Glomerular visceral epithelial cell (primary cell): ENCODE measurements around the gene ELFN1.

Experiments
- DNase-seq: peaks from one replicate; pipeline ENCODE4 v3.0.0-alpha.2; 2016; ENCODE audit errors: extremely low spot score

The ELFN1 gene

DNA sequence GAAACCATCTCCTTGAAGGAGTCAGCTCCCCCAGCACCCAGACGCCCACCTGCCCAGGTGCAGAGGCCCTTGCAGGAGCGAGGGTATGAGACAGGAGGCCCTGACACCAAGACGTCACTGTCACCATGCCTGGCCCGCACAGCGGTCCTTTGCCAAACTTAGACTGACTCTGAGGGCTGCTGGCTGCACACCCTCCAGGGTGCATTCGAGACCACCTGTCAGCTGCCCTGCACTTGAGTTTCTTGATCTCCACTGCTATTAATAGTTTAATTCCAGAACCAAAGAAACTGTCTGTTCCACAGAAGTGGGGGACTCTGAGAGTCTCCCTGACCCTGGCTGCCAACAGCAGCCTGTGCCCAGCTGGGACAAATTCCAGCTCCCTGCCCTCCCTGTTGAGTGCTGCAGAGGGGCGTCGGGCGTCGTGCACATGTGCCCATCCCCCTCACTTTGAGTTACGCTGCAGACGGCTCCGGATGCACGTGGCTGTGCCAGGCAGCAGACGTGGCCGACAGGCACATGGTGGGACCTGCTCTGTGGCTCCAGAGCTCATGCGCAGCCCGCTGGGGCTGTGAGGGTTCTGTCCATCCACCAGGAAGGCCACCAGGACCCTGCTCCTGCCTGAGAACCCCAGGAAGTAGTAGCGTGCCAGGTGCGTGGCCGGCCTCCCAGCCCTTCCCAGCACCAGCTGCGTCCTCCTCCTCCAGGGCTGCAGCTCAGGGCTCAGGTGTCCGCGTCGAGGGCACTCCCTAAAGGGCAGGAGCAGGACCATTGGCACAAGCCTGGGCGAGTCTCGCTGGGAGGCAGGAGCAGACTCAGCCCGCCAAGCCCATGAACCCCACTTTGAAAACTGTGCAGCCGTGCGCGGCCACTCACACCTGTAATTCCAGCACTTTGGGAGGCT is 24.8 kb downstream of the ELFN1 start:
- DNase-seq = no peak

DNA sequence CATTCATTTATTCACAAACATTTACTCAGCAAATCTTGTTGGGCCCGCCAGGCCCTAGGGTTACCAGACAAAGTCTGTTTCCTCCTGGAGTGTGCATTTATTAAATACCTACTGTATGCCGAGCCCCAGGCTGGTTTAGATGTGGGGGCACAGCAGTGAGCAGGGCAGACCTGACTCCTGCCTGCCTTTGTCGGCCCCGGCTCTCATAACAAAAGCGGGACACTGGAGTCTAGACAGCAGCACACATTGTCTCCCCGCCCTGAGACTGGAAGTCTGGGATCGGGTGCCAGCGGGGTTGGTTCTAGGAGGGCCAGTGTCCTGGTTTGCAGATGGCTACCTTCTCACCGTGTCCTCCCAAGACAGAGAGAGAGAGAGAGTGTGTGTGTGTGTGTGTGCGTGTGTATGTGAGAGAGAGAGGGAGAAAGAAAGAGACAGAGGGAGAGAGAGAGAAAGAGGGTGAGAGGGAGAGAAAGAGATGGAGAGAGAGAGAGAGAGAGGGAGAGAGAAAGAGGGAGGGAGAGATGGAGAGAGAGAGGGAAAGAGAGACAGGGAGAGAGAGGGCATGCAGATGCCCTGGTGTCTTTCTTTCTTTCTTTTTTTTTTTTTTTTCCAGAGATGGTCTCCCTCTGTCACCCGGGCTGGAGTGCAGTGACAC is 25.9 kb downstream of the ELFN1 start:
- no peak for DNase-seq

DNA sequence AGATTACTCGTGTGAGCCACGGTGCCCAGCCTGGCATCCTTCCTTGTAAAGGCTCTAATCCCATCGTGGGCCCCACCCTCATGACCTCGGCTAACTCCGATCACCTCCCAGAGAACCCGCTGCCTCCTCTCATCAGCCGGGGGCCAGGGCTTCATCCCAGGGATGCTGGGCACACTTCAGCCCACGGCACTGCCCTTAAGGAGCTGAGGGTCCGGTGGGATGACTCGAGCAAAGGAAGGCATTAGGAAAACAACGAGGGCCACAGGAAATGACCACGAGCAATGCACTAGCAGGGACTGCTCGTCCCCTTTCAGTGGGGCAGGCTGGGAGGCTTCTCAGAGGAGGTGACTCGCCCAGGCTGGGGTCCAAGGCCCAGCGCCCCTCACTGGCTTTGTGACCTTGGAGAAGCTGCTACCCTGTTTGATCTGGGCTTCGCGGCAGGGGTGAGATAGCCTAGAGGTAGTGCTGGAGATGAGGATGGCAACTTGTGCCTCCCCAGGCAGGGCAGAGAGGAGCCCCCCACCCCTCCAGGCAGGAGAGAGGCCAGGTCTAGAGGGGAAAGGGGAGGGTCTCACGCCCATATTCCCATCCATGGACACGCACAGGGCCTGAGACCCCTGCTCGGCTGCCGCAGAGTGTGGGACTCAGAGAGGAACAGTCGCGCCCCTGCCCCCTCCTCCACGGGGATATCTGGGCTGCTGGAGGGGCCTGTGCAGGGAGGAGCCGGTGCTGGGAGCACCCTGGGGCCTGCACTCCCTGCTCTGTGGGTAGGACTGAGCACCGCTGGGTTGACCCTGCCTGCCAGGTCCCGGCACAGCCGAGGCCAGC is 26.8 kb downstream of the ELFN1 start:
- no peak for DNase-seq

DNA sequence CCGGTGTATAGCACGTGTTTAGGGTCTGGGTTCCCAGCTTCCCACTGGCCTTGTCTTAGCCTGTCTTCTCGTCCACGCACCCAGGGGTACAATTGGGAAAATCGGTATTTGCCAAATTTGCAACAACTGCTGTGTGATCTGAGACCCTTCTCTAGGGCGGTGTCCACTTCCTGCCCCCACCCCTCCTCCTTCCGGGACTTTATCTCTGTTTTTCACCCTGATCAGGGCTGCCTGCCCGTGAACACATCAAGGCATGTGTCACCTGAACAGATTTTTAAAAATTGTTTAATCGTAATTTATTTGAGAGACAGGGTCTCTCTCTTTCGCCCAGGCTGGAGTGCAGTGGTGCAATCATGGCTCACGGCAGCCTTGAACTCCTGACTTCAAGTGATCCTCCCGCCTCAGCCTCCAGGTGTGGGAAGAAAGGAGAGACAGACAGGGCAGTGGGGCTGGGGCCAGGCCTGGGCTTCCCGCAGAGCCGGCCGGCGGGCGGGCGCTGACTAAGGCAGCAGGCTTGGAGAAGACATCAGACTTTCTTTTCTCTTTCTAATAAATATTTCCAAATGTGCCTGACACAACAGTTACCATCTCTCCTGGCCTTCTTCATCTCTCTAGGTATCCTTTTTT is 27.5 kb downstream of the ELFN1 start:
- DNase-seq = no peak

DNA sequence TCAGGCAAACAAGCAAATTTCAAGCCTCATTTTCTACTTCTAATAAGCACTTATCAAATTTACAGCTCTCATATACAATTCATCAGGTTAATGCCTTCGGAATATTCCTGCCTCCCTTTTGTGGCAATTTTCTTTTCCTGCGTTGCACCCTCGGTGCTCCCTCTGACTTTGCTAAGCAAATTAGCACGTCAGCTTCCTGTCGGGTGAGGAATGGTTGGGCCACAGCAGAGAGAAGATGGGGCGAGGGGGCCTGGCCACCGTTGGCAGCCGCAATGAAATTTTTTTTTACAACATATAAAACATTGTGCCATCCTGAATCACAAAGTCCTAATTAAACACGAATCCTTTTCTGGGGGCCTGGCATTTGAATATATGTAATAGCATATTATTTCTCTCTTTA is 28.1 kb downstream of the ELFN1 start:
- DNase-seq = no peak

DNA sequence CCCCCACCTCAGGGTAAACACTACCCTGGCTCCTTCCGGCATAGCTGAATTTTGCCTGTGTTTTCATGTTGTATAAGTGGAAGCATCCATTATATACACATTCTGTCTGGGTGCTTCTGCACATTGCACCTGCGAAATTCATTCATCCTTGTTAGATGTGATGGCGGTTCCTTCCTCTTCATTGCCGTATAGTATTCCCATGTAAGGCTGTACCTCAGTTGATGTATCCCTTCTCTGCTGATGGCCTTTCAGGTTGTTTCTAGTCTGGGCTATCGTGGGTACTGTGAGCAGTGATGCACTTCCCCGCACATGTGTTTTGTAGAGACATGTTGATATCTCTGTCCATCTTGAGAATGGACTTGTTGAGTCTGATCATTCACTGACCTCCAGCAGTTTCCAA is 28.9 kb downstream of the ELFN1 start:
- no peak for DNase-seq

DNA sequence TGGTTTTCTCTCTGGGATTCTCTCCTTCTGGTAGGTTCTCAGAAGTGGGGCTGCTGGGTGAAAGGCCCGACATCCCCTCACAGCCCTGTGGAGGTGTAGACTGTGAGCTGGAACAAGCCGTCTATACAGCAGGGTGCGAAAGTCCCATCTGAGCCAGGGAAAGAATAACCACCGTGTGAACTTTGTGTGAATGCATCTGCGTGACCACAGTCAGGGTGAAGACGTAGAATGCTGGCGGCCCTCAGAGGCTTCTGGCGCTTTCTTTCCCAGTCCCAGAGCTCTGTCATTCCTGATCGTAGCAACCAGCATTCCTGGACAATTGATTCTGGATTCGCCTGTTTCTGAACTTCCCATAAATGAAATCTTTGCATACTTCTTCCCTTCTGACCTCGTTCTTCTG is 30.0 kb downstream of the ELFN1 start:
- no peak for DNase-seq

DNA sequence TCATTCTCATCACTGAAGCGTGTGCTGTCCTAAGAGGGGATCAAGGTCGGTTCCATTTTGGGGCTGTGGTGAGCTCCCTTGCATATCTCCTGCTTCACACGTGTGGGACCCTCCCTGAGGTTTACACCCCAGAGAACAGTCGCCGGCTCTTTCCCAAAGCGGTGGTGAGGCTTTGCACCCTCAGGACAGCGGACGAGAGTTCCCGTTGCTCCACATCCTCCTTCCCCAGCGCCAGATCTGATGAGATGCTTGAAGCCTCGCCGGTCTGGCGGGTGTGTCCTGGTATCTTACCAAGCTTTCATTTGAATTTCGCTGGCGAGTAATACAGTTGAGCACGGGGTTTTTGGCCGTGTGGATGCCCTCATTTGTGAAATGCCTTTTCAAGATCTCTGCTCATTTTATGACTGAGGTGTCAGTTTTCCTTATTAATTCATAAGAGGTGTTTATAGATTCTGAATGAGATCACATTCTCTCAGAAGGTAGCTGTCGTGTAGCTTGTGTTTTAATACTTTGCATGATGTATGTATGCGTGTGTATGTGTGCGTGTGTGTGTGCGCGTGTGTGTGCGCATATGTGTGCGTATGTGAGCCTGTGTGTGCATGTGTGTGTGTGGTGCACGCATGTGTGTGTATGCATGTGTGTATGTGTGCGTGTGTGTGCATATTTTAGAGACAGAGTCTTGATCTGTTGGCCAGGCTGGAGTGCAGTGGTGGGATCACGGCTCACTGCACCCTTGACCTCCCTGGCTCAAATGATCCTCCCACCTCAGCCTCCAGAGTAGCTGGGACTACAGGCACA is 30.7 kb downstream of the ELFN1 start:
- no peak for DNase-seq

DNA sequence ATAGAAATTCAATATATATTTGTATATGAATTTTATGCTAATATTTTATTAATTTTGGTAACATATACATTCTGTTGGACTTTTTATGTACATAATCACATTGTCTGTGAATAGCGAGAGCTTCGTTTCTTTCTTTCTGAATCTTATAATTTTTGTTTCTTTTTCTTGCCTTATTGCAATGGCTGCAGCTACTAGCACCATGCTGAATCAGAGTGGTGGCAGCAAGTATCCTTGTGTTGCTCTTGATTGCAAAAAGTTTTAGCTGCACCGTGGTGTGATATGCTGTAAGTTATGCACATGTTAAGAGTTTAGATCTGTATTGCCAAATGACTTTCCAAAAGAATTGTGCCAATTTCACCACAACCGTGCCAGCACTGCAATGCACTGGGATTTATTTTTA is 32.6 kb downstream of the ELFN1 start:
- DNase-seq = no peak

DNA sequence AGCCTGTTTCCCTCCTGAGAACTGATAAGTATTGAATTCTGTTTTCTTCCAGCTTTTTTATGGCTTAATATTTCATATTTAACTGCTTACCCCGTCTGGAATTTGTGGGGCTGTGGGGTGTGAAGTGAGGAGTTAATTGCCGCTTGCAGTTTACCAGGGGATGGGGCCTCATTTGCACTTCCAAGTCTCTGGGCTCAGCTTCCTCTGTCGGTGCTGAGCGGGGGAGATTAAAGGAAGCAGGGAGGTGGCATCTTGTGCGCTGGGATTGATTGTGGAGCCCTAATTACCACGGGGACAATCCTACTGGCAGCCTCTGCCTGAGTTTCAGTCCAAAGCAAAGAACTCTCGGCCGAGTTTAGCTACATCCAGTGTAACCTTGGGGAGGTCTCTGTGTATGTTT is 33.4 kb downstream of the ELFN1 start:
- DNase-seq = no peak

DNA sequence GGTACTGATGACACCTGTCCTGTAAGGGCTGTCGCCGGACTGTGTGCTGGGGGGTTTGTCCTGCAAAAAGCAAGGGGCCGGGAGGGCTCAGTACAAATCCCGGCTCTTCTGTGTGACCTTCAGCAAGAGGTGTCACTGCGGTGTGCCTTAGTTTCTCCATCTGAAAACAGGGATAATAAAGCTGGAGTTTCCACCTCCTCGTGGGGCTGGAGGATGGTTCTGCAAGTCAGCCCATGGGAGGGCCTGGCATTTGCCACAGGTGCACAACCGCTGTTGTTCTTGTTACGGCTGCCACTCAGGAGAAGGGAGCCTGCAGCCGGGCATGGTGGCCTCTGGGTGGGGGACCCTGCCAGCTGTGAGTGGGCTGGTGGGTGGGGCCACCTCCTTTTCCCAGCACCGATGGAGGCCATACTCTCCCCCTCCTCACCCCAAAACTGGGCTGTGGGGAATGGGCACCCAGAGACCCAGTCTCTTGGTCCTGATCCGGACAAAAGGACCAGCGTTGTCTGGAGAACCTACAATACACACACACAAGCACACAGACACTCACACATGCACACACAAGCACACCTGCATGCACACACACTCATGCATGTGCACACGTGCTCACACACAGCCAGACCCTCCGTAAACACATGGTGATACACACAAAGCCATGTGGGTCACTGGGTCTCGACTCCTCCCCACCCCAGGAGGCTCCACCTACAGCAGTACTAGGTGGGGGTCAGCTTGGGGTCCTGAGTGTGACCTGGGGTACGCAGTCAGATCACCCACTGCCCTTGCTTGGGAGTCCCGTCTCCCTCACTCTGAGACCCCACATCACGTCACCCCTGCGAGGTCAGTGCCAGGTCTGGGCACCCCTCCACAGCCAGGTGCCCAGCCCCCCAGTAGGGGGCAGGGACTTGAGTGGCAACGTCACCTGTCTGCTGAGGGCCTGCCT is 34.1 kb downstream of the ELFN1 start:
- no peak for DNase-seq

DNA sequence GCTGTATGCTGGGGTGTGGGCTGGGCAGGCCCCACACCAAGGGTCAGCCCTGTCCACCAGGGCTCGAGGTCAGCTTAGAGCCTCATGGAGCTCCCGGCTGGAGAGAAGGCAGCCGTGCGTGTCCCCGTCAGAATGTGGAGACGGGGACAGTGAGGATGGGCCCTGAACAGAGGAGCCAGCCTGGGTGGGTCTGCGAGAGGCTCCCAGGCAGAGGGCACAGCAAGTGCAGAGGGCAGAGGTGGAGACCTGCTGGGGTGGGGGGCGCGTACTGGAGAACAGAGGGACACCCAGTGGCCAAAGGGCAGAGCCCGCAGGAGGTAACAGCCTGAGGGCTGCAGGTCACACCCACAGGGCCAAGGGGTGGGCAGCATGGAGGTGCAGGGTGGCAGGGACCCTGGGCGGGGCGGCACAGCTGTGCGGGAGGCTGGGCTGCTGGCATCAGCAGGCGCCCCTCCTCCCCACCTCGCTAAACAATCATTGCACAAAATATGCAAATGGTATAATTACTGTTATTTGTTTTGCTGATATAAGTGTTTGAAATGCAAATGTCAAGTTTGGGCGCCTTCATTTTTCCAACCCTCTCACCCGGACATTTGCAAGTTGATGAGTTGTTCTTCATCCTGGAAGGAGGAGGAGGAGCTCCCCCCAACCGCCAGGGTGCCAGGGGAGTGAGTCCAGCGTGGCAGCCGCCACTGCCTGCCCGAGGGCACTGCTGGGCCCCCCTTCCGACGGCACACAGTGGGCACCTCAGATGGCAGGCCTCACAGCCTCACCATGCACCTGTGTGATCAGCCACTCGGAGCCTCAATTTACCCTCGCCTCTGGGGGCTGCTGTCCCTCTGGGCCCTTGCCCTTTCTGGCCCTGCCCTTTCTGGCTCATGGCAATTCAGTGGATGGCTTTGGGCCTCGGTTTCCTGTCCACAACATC is 35.0 kb downstream of the ELFN1 start:
- no peak for DNase-seq

DNA sequence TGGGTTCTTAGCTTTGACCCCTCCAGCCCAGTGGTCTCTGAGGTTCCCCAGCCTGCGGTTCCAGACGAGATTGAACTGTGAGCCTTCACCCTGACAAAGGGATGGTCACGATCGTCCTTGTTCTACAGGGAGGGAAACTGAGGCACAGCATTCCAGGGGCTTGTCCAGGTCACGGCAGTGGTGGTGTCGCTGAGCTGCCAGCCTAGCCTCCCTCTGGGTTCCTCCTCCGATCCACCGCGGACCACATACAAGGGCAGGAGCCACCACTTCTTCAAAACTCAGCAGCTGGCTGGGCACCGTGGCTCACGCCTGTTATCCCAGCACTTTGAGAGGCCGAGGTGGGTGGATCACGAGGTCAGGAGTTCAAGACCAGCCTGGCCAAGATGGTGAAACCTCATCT is 35.8 kb downstream of the ELFN1 start:
- no peak for DNase-seq

DNA sequence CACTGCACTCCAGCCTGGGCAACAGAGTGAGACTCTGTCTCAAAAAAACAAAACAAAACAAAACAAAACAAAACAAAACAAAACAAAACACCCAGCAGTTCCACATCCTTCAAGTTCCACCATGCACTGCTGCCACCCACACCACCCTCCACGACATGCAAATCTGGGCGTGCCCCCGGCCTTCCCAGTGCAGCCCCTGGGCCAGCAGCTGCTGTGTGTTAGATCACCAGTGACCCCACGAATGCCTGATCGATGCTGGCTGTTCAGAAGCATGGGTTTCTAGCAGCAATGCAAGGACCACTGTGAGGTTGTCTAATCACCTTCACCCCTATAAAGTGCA is 36.3 kb downstream of the ELFN1 start:
- no peak for DNase-seq

DNA sequence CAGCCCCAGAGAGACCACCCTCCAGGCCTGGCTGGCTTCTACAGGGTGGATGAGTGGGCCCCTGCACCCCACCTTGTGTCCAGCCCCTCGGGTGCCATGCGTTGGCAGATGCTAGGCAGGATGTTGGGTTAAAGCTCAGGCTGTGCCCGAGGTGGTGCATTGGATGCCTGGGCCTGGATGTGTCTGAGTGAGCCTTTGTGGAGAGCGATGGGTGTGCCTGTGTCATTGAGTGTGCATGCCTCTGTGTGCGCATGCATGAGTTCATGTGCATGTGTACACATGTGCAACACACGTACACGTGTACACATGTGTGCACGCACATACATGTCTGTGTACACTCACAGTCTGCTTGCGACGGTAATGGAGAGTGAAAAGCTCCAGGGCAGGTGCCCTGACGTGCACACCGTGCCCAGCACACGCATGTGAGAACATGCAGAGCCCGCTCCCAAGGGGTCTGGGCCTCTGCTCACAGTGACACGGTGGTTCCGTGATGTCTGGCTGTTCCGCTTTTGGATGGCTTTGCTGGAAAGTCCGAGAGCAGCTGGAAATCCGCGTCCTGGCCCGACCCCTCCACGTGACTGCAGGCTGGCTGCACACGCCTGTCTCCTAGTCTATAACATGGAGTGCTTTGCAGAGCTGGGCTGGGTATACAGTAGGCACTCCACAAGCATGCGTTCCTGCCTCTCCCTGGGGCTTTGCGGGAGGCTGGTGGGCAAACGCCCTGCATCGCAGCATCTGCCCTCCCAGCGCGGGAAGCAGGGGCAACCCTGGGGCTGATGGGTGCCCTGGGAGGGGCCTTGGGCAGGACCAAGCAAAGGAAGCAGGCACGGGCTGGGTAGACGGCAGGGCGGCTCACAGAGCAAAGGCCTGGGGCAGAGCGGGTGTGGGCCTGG is 36.9 kb downstream of the ELFN1 start:
- no peak for DNase-seq

DNA sequence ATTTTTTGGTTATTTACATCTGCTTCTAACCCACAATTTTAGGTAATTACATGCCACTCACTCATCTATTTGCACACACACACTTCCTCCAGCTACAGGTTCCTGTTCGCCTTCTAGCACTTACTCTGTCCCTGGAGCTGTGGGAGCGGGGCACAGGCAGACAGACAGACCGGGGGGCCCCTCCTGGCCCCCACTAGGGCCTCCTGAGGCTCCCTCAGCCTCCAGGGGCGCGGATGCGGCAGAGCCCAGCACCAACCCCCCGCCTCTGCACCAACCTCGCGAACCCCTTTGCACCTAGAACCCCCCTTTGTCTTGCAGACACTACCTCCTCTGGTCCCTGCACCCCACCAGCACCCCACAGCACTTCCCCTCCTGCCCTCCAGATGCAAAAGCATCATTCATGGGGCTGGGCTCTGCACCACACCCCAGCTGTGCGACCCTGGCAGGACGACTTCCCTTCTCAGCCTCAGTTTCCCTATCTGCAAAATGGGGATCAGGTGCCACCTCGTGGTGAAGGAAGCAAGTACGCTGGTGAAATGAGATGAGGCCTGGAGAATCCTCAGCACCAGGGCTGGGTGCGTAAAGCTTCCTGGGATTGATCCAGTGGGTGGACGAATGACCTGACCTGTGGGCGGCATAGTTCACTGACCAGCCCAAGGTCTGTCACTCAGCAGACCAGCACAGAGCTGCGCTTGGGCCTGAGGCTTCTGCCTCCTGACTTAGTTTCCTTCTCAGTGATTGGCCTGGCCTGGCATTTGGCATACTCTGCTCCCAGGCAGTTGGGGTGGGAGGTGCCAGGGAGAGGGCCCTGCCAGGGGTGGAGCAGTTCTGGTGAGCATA is 37.9 kb downstream of the ELFN1 start:
- DNase-seq = no peak

DNA sequence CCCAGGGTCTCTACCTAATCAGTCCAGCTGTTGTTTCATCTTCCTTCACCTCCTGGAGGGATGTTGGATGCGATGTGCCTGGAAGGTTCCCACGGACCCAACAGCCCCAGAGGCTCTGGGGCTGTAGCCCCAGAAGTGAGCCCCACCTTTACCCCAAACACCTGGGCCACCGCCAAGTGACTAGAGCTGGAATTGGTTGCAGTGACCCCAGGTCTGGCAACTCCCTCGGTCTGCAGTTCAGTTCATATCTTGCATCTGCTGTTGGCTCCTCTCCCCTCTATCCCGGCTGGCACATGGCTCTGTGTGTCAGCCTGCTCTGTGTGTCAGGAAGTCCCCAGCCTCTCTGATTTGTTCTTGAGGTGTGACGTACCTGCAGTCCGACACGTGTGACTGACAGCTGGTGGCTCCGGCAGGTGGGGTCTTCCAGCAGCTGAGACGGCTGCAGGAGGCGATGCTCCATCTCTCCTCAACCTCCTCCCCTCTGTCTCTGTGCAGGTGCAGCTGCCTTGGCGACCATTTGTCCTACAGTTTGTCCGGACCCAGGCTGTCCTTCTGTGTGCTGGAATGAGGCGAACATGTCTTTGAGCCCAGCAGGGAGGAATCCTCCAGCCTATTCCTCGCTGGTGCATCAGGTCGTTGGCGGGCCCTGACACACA is 38.6 kb downstream of the ELFN1 start:
- no peak for DNase-seq
